HG02759 (cell line): ENCODE data around the gene FAXDC2.
A peak's percentile ranks its signal among the peaks of the same experiment; 100 is the strongest.

ENCODE experiments used
- ATAC-seq: cut with Tn5 transposase; IDR thresholded peaks from one replicate; pipeline ENCODE4 v1.9.1; 2021; ENCODE audit warnings: mild to moderate bottlenecking, moderate library complexity; ENCODE audit not compliant: unreplicated experiment

The FAXDC2 gene, protein sequence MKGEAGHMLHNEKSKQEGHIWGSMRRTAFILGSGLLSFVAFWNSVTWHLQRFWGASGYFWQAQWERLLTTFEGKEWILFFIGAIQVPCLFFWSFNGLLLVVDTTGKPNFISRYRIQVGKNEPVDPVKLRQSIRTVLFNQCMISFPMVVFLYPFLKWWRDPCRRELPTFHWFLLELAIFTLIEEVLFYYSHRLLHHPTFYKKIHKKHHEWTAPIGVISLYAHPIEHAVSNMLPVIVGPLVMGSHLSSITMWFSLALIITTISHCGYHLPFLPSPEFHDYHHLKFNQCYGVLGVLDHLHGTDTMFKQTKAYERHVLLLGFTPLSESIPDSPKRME

DNA sequence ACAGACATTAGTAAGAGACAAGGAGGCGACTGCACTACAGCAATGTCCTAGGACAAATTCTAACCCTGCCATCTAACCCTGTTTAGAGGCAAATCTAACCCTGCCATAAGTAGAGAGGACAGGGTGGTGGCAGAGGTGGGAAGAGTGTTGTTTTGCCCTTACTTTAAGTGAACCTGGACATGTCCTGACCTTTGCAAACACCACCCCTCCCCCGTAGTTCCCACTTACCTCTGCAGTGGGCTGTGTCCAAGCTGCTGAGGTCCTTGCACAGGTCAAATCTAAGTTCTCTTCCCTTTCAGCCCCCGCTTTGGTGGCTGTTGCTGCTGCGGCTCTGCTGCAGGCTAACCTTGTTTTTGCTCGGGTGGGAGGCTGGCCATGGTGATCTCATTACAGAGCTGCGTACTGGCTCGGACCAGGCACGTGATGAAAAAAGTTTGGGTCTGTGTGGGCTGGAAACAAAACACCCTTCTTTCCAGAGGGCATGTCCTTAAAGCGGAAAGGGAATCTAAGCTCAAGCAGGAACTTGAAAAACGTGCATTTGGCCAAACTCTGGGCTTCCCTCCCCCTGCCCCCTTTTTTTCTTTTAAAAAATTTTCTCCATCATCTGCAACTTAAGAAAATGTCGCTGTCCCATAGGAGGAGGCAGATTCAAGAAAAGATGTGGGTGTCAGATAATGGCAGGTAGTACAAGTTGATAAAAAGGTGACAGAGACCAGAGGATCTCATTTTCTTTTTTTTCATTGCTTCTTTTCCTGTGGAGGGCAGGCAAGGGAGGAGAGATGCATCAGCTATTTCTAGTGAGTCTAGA, at the start of gene FAXDC2:
FAXDC2 (minus strand) TSS at position 349 of the 808 bp plus-strand sequence. CDS start 12,425 bp downstream, outside the sequence.
- ATAC-seq = peak; percentile 70

DNA sequence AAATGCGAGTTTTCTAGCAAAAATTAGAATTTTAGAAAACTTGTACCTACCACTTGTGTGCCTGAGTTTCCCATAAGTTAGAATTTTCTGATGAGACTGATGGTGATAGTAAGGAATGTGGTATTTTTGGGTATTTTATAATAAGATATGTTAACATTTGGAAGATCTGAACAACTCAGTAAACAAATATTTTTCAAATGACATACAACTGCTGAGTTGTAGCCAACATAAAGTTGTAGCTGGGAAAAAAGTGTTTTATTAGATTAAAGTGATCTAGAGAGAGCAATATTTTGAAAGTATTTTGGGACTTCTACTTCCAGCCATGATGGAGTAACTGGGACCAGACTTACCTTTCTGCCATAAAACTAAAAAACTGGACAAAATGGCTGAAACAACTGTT, 49.7 kb upstream of the FAXDC2 start:
- ATAC-seq = no peak

DNA sequence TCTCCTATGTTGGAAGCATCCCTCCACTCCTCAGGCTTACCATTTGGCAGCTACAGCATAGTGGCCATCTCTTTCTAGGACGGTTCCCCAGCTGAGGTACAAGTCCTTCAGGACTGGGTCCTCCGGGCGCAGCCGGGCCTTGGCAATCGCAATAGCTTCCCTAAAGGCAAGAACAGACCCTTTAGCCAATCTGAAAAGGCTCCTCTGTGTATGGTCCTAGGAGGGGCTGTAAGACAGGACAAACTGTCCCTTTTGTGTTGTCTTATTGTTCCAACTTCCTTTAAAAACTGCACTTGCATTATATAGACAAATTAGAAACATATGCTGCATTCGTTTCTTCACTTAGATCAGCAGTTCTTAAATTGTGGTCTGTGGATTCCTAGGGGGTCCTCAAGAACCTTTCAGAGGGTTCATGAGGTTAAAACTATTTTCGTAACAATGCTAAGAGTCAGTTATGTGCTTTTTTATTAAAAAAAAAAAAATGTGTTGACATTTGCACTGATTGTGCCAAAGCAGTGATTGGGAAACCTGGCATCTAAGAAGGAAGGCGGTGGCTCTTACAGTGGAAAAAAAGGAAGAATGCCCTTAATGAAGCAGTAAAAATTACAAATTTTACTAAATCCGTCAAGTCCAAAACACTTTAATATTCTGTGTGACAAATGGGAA, 48.9 kb upstream of the FAXDC2 start:
- no peak for ATAC-seq

DNA sequence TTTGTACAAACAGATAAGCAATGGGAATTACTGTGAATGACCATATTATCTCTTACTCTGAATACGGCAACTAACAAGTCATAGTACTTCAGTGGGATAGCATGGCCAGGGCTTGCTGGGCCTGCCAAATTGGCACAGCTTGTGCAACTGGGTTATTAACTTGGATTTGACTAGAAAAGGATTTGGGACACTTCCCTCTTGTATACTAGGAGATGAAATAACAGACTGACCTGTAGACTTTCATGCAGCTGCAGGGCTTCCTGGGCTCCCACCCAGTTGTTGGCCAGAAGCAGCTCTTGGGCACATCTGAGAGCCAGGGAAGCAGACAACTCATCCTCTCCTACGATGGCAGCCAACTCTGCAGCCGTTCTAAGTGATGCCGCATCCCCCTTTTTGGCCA, 47.8 kb upstream of the FAXDC2 start:
- ATAC-seq = no peak

- no peak for ATAC-seq
Measured at GRCh38 chr5:154896562-154897165, 46.3 kb upstream of the FAXDC2 start.

- ATAC-seq = no peak
Measured at GRCh38 chr5:154895606-154896561, 45.5 kb upstream of the FAXDC2 start.

DNA sequence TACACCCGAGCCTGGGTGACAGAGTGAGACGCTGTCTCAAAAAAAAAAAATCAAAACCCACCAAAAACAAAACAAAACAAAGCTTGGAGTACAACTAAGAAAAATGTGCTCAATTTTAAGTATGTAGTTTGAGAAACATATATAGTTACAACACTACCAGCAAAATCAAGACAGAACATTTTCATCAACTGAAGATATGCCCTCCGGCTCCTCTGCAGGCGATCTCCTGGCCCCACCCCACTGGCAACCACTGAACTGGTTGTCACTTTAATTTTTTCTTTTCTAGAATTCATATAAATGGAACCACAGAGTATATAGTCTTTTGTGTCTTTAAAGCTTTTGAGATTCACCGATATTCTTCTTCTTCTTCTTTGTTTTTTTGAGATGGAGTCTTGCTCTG, 43.0 kb upstream of the FAXDC2 start:
- no peak for ATAC-seq

DNA sequence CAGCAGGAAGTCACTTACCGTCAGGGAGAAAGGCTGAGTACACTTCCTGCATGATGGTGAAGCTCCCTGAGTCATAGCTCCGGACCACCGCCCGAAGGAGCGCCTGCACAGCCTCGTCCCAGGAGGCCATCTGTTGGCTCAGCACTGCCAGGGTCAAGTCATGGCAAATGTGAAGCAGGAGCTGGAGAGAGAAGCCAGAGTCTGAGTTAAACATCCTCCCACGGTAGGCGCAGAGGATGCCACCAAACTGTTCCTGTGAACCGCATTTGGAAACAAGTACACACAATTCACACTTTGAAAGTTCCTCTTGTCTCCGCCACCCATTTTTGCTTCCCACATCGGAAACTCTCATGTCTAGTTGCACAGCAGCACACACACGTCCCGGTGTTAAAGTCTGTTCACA, 42.0 kb upstream of the FAXDC2 start:
- ATAC-seq = no peak

DNA sequence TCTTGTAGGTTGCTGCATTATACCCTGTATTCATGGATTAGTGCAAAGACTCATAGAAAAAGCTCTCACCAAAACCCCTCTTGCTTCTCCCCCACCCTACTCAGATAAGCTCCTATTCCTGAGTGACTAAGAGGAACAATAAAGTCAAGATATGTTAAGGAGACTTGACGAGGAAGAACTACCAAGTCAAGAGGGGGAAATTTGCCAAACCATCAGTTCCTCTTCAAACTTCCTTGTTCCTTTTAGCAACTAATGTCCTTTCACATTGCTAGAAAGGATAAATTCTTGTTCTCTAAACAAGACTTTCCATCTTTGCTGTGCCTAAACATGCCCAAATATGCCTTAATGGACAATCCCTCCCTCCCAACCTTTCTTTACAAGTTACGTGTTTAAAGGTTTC, 35.0 kb upstream of the FAXDC2 start:
- no peak for ATAC-seq

DNA sequence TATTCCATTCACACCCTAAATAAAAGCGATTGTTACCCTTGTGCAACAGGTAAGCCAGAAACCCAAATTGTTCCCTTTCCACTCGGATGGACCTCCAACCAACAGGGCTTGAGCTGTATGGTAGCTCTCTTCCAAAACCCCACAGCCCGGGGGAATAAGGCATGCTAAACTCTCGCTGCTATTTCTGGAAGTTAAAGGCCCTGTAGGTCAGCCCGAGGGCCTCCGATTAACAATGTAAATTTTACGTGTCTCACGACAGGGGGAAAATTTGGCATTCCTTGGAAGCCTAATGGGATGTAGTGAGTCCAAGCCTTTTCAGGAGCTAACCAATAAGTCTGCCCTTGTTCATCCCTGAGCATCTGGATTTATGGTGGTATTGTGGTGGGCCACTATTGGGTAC, 34.0 kb upstream of the FAXDC2 start:
- no peak for ATAC-seq

DNA sequence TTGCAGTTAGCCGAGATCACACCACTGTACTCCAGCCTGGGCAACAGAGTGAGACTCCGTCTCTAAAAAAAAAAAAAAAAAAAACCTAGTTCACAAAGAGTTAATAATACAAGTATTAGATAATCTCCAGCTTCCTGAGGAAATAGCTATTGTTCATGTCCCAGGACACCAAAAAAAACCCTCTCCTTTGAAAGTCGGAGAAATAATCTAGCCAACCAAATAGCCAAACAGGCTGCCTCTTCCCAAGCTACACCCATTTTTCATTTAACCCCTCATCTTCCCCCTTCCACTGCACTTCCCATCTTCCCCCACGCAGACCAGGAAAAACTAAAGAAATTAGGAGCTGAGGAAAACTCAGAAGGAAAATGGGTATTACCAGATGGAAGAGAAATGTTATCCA, 31.6 kb upstream of the FAXDC2 start:
- ATAC-seq = no peak

DNA sequence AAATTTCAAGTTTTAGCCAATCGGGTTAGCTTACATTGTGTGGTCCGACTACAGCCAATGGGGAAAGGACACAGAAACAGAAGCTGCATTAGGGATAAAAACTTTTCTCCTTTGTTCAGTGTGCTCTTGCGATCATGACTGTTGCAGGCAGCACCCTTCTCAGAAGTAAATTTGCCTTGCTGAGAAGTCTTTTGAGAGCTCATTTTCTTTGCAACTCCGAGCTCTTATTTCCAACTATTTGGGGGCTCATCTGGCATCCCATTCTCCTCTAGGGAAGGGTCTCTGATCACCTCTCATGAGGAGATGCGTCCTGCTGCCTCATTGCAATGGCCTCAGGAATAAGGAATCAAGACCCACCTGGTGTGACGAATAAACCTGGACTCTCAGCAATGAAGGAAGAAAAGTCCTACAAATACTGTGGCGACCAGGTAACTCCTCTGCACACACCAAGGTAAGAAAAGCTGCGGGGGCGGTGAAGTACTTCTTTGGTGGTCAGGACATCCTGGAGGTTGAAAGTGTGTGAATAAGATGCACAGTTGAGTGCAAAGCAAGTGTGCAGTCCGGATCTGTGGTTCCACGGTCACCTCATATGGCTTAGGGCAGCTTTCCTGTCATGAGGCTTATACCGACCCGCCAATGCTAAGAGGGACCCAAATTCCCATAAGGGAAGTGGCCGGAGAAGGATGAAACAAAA, 28.4 kb upstream of the FAXDC2 start:
- no peak for ATAC-seq

- no peak for ATAC-seq
Measured at GRCh38 chr5:154873791-154874331, 23.5 kb upstream of the FAXDC2 start.

DNA sequence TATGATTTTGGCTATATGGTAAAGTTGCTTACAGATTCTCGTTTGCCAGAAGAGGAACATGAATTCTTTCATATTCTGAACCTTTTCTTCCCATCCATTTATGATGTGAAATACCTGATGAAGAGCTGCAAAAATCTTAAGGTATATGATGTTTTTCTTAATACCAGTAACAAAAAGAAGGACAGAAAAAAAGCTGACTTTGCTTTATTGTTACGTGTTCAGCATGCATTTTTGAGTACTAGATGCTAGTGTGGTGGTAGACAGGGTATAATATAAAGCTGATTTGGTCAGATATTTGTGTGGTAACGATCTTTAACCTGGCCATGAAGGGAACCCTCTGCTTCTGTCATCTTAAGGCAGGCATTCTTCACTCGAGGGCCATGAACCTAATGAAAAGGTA, 21.3 kb upstream of the FAXDC2 start:
- no peak for ATAC-seq

DNA sequence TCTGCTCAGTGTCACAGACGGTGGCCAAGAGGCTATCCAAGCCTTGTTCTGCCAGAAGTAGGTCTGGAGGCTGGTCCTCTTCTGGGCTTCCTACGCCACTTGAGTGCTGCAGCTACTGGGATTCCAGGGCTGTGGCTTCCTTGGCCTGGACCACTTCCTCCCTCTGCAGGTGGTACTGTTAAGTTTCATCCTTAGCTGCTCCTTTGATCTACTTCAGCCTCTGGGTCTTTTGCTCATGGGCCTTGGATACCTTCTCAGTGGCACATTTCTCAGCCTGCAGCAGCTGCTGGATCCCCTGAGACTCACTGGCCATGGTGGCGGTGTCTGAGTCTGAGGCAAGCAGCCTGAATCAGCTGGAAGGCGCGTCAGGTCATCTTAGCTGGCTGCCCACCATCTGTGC, 18.3 kb upstream of the FAXDC2 start:
- ATAC-seq = no peak

DNA sequence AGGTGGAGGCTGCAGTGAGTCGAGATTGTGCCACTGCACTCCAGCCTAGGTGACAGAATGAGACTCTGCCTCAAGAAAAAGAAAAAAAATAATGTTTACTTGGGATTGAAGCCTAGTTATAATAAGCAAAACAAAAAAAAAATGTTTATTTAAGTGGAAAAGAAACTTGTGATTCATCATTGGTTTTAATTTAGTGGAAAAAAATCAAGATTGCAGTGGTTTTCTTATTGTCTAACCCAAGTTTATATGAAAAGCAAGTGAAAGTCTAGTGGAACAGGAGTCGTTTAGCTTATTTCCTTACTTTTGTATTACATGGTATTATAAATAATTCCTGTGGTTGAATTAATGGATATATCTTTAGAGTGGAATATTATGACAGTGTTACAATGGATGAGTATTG, 16.4 kb upstream of the FAXDC2 start:
- ATAC-seq = no peak

DNA sequence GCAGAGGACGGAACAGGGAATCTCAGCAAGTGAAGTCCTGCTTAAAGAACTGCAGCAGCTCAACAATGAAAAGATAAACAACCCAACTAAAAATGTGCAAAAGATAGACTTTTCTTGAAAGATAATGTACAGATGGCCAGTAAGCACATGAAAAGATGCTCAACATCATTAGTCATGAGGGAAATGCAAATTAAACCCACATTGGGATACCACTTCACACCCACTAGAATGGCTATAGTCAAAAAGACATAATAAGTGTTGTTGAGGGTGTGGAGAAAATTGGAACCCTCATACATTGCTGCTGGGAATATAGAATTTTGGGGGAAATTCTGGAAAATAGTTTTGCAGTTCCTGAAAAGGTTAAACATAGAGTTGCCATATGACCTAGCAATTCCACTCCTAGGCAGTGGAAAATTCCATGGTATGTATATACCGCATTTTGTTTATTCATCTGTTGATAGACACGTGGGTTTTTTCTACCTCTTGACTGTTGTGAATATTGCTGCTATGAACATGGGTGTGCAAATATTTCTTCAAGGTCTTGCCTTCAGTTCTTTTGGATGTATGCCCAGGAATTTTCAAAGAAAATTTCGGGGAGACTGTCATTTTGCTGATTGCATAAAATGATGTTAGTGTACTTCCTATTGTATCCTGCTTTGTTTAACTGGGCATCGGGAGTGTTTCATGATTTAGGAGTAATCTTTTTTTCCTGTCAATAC, 15.2 kb upstream of the FAXDC2 start:
- no peak for ATAC-seq

GRCh38 chr5:154863291-154864080, 13.1 kb upstream of the FAXDC2 start:
- no peak for ATAC-seq
